ENCODE data around the gene FNDC4.

DNA sequence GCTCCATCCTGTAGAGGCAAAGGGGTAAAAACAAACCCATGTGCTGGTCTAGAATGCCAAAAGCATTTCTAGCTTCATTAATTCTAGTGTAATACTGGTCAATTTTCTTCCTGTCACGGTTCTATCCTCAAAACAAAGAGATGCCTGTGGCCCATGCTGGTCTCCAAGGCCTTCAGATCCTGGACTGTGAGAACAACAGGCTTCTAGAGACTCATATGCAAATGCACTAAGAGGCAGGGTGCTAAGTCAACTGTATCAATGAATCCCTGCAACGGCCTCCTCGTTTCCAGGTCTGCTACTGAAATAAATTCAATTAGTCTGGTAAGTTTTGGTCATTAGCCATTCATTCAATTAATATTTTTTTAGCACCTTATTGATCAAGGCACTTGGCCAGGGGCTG, 9.5 kb downstream of the FNDC4 start:
- TF ChIP-seq EZH2 (IDR thresholded peaks at IDR 0.05; ENCODE audit: insufficient read depth, poor library complexity, severe bottlenecking), result no peak
- TF ChIP-seq EZH2phosphoT487 (IDR thresholded peaks at IDR 0.05; ENCODE audit: insufficient read depth, low read depth), result no peak
